PC-3 (cell line): ENCODE results near the gene NPTX2. TPM values are rescaled to one million over a fixed set of nuclear protein-coding genes. Genes with fewer than 3 reads are reported as not detected.

ENCODE experiments used
- ATAC-seq: fragments of 200-7000 bp; cut with Tn5 transposase; 2 replicates; pipeline ENCODE4 v1.9.1; 2020; ENCODE audit warnings: mild to moderate bottlenecking, moderate library complexity
- BruUV-seq: library from RNA; stranded (reverse); fragments of 400-500 nt; replicated peaks from 2 replicates; lab custom pipeline; 2021; lab: Mats Ljungman, UMichigan
- CTCF ChIA-PET: fragments of 300-600 bp; sonication (Branson Sonifier 250); formaldehyde crosslinking; loops from one replicate; lab custom pipeline; 2022; ENCODE audit warnings: antibody characterized with exemption; lab: Charles Lee
- POLR2A ChIA-PET: fragments of 300-600 bp; sonication (Branson Sonifier 250); formaldehyde crosslinking; loops from one replicate; lab custom pipeline; 2022; ENCODE audit warnings: antibody characterized with exemption; ENCODE audit not compliant: unreplicated experiment; lab: Charles Lee
- DNase-seq: peaks from one replicate; pipeline ENCODE4 v3.0.0-alpha.2; 2015
- H2AFZ ChIP-seq: fragments of 300-600 bp; sonication (generic); 2 replicates; pipeline ENCODE4 v1.6.0; 2016; ENCODE audit warnings: antibody characterized with exemption, low read length
- H3F3A ChIP-seq: fragments of 300-600 bp; sonication (generic); one replicate; pipeline ENCODE4 v1.6.0; 2017; ENCODE audit warnings: antibody characterized with exemption, low read length, control low read depth, mild to moderate bottlenecking; ENCODE audit not compliant: unreplicated experiment
- H3K27ac ChIP-seq: fragments of 300-600 bp; sonication (generic); 2 replicates; pipeline ENCODE4 v1.5.1; 2016; ENCODE audit warnings: mild to moderate bottlenecking, low read length
- H3K27me3 ChIP-seq: fragments of 300-600 bp; sonication (generic); 2 replicates; pipeline ENCODE4 v1.6.1; 2016; ENCODE audit warnings: low read length, mixed read lengths
- H3K36me3 ChIP-seq: fragments of 300-600 bp; sonication (generic); 2 replicates; pipeline ENCODE4 v1.6.1; 2016; ENCODE audit warnings: low read depth, mixed run types, low read length, mixed read lengths
- H3K4me1 ChIP-seq: fragments of 300-600 bp; sonication (generic); 2 replicates; pipeline ENCODE4 v1.5.1; 2016; ENCODE audit warnings: low read length; ENCODE audit not compliant: insufficient read depth
- H3K4me2 ChIP-seq: fragments of 300-600 bp; sonication (generic); 2 replicates; pipeline ENCODE4 v1.6.0; 2016; ENCODE audit warnings: low read length
- H3K4me3 ChIP-seq: fragments of 300-600 bp; sonication (generic); 2 replicates; pipeline ENCODE4 v1.5.1; 2016; ENCODE audit warnings: mild to moderate bottlenecking, low read length, mixed read lengths
- H3K79me2 ChIP-seq: fragments of 300-600 bp; sonication (generic); 2 replicates; pipeline ENCODE4 v1.6.1; 2017; ENCODE audit warnings: low read length, mixed read lengths
- H3K9ac ChIP-seq: fragments of 300-600 bp; sonication (generic); 2 replicates; pipeline ENCODE4 v1.6.0; 2016; ENCODE audit warnings: mild to moderate bottlenecking, low read length
- H3K9me2 ChIP-seq: fragments of 300-600 bp; sonication (generic); replicated peaks from 2 replicates; pipeline ENCODE4 v1.6.1; 2016; ENCODE audit warnings: mixed run types, low read length, mixed read lengths
- H3K9me3 ChIP-seq: fragments of 300-600 bp; sonication (generic); 2 replicates; pipeline ENCODE4 v1.6.1; 2016; ENCODE audit warnings: low read length, mixed read lengths
- H4K20me1 ChIP-seq: fragments of 300-600 bp; sonication (generic); 2 replicates; pipeline ENCODE4 v1.6.1; 2016; ENCODE audit warnings: low read length, mixed read lengths
- EZH2 ChIP-seq: fragments of 300-600 bp; sonication (generic); IDR thresholded peaks from one replicate; pipeline ENCODE4 v1.6.1; 2017; ENCODE audit warnings: antibody characterized with exemption, mild to moderate bottlenecking, low read length; ENCODE audit not compliant: unreplicated experiment
- EZH2phosphoT487 ChIP-seq: fragments of 300-600 bp; sonication (generic); IDR thresholded peaks from 2 replicates; pipeline ENCODE4 v1.6.1; 2018; ENCODE audit warnings: mild to moderate bottlenecking, antibody characterized with exemption, low read length, borderline replicate concordance
- intact Hi-C: fragments of 100-400 bp; cut with micrococcal nuclease; formaldehyde crosslinking; loops from 2 replicates; pipeline ENCODE4 v1.9.0; 2023
- total RNA-seq: library from RNA; depleted of rRNA; stranded (reverse); fragments of >200 nt; gene quantifications from 2 replicates; pipeline ENCODE4 v1.2.3, GENCODE V29; 2014
- TF ChIP-seq, protein P1 (sequence below): fragments of 300-600 bp; sonication (generic); conservative IDR thresholded peaks from 2 replicates; pipeline ENCODE4 v1.5.1; 2017; ENCODE audit warnings: antibody characterized with exemption, low read depth, mild to moderate bottlenecking, low read length

Gene NPTX2
- total RNA-seq, 1 experiment from 2014 or later, result not detected

DNA sequence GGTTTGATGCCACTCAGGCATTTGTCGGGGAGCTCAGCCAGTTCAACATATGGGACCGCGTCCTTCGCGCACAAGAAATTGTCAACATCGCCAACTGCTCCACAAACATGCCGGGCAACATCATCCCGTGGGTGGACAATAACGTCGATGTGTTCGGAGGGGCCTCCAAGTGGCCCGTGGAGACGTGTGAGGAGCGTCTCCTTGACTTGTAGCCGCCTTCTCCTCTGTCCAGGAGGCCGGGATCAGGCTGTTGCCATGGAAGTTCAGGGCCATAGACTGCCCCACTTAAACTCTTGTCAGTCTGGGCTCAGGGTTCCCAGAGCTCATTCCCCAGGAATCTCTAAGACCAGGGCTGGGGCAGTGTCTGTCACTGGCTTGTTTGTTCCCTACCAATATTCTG, 11.3 kb downstream of the NPTX2 start:
- TF ChIP-seq EZH2phosphoT487, result no peak
- no peak for TF ChIP-seq EZH2

DNA sequence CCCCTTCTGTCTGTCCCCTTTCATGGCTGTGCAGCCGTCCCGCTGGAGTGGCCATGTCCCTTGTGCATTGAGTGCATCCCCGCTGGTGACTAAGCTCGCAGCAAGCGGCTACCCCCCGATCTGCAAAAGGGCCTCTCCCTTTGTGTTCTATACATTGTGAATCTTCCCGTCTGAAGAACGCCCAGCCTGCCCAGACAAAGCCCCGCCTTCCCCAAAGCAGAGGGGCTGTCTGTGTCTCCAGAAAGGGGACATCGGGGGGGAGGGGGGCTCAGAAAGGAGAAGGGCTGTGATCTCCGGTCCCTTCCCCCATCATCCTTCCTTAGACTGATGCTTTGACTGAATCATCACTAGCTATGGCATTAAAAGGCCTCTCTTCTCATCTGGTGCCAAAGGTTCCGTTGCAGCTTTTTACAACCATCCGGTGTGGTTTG, 11.9 kb downstream of the NPTX2 start:
- Histone ChIP-seq H2AFZ (no peak overlapping the region), H3F3A (no peaks in the 10 kb centered on the region), H3K9me2 (no peaks in the 10 kb centered on the region), H3K4me1 (no peaks in the 10 kb centered on the region), H4K20me1 (no peaks in the 10 kb centered on the region), H3K4me3 (no peak overlapping the region), H3K9ac (no peak overlapping the region), H3K36me3 (no peaks in the 10 kb centered on the region), H3K4me2 (no peak overlapping the region), H3K27me3 (peaks cover 76% of the 10 kb centered on the region), H3K27ac (no peak overlapping the region), H3K79me2 (no peaks in the 10 kb centered on the region), H3K9me3 (no peaks in the 10 kb centered on the region)
- peak; percentile 50; the same call in 1 of the 2 replicates for ATAC-seq
- CTCF ChIA-PET, result interaction anchor here (0.6 kb wide), 1 partner anchor 116 kb away, joined by 3 read pairs; no protein-coding TSS in a partner anchor
- no TSS peak for BruUV-seq
- TF ChIP-seq EZH2 (no peak), EZH2phosphoT487 (no peak)
- TF ChIP-seq, protein P1, sequence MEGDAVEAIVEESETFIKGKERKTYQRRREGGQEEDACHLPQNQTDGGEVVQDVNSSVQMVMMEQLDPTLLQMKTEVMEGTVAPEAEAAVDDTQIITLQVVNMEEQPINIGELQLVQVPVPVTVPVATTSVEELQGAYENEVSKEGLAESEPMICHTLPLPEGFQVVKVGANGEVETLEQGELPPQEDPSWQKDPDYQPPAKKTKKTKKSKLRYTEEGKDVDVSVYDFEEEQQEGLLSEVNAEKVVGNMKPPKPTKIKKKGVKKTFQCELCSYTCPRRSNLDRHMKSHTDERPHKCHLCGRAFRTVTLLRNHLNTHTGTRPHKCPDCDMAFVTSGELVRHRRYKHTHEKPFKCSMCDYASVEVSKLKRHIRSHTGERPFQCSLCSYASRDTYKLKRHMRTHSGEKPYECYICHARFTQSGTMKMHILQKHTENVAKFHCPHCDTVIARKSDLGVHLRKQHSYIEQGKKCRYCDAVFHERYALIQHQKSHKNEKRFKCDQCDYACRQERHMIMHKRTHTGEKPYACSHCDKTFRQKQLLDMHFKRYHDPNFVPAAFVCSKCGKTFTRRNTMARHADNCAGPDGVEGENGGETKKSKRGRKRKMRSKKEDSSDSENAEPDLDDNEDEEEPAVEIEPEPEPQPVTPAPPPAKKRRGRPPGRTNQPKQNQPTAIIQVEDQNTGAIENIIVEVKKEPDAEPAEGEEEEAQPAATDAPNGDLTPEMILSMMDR, result no peak
- peak; percentile 9 for DNase-seq
- intact Hi-C loops, result no loop called here
- POLR2A ChIA-PET, result no interaction called here

More for the DNA sequence above, 11.3 kb downstream of the NPTX2 start:
- intact Hi-C loops, result no loop called here
- no peaks in the 10 kb centered on the region for H3K79me2 ChIP-seq
- no TSS peak for BruUV-seq
- H3K27me3 ChIP-seq, result peaks cover 74% of the 10 kb centered on the region
- no peaks in the 10 kb centered on the region for H3K9me3 ChIP-seq
- ATAC-seq (no peak), DNase-seq (no peak)
- no peaks in the 10 kb centered on the region for H3F3A ChIP-seq
- H2AFZ ChIP-seq, result no peak overlapping the region
- ChIA-PET CTCF (no interaction called here), POLR2A (no interaction called here)
- no peaks in the 10 kb centered on the region for H4K20me1 ChIP-seq
- H3K36me3 ChIP-seq, result no peaks in the 10 kb centered on the region
- H3K9ac ChIP-seq, result no peak overlapping the region
- no peak overlapping the region for H3K4me2 ChIP-seq
- H3K4me1 ChIP-seq, result no peaks in the 10 kb centered on the region
- H3K4me3 ChIP-seq, result no peak overlapping the region
- H3K9me2 ChIP-seq, result no peaks in the 10 kb centered on the region
- no peak overlapping the region for H3K27ac ChIP-seq

DNA sequence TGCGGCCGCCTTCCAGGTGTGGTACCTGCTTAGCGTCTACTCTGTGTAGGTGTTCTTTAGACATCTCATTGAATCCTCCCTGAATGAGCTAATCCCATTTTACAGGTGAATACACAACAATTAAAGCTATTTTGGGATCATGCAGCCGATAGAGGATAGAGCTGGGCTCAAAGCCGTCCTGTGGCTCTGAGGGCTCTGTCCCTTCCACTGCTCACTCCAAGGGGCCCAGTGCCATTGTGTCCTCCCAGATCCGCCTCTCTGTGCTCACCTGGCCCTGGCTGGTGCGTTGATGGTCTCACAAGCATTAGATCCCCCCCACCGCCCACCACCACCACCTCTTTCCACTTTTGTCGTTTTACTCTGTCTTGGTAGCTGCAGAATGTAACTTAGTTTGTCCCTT, 13.1 kb downstream of the NPTX2 start:
- Histone ChIP-seq H3K4me2 (no peak overlapping the region), H3K4me3 (no peak overlapping the region), H3K9ac (no peak overlapping the region), H3K27me3 (peaks cover 79% of the 10 kb centered on the region), H2AFZ (no peak overlapping the region), H3K9me3 (no peaks in the 10 kb centered on the region), H4K20me1 (no peaks in the 10 kb centered on the region), H3F3A (no peaks in the 10 kb centered on the region), H3K4me1 (no peaks in the 10 kb centered on the region), H3K9me2 (no peaks in the 10 kb centered on the region), H3K79me2 (no peaks in the 10 kb centered on the region), H3K27ac (no peak overlapping the region), H3K36me3 (no peaks in the 10 kb centered on the region)
- CTCF ChIA-PET, result no interaction called here
- intact Hi-C loops, result no loop called here
- ATAC-seq (no peak), DNase-seq (no peak)
- TF ChIP-seq, protein P1, result no peak
- TF ChIP-seq EZH2 (no peak), EZH2phosphoT487 (no peak)
- POLR2A ChIA-PET, result no interaction called here
- no TSS peak for BruUV-seq
